Endothelial cell of hepatic sinusoid (primary cell): ENCODE data around the gene PLXND1.

Source experiments
- in situ Hi-C: cut with HindIII; loops from 2 replicates; pipeline ENCODE4 v1.10.0; 2017; ENCODE audit warnings: low sequenced_read_pairs

The PLXND1 gene

GRCh38 chr3:129603991-129604749, 2.3 kb downstream of the PLXND1 start:
- in situ Hi-C loops, result no loop called here

DNA sequence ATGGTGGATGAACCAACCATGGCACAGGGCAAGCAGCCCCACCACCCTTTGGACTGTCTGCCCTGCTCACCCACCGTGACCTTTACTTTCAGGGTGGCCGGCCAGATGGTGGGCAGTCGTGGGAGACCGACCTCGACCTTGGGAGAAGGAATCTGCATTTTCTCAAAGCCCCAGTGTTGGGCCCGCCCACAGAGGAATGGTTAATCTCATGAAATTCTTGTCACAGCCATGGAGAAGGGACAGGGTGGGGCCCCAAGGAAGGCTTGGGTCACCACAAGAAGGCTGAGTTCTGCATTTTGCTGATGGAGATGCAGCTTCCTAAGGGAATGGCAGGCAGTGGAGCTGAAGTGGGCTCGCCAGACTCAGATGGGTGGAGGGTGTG, 2.9 kb downstream of the PLXND1 start:
- in situ Hi-C loops, result no loop called here

DNA sequence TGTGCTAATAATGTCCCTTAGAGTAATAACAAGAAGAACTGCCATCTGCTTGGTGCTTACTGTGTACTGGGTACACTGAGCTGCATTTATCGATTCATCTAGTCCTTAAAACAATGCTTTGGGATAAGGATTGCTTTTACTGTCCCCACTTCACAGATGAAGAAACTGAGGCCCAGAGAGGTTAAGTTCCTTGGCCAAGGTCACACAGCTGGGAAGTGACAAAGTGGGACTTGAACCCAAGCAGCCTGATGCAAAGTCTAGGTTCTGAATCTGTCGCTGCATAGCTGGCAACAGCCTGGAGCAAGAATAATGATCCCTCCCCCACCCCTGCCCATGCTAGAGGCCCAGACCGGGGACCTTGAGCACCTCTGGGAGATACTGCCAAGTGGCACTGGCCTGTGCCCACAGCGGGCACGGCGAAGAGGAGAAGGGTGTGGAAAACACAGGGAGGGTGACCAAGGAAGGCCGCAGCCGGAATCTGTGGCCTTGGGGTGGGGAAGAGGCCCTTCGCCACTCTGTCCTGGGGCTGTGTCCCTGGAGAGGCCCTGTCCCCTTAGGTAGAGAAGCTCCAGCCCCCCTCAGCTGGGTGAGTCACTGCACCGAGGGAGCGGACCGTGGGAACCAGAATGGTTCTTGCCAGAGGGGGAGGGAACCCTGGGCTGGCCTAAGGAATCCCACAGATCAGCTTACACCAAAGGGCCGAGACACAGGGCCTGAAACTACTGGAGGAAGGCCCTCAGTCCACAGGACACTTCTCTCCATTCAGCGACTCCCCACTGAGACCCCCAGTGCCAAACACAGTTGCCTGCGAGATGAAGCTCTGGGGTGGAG, 3.5 kb downstream of the PLXND1 start:
- in situ Hi-C loops, result no loop called here

GRCh38 chr3:129602309-129602708, 4.2 kb downstream of the PLXND1 start:
- in situ Hi-C loops, result no loop called here

- in situ Hi-C loops, result no loop called here
These were observed 4.8 kb downstream of the PLXND1 start for GRCh38 chr3:129601713-129602112.

GRCh38 chr3:129600348-129600747, 6.1 kb downstream of the PLXND1 start:
- in situ Hi-C loops, result no loop called here

- in situ Hi-C loops, result no loop called here
These were observed 6.9 kb downstream of the PLXND1 start for GRCh38 chr3:129599607-129600006.

DNA sequence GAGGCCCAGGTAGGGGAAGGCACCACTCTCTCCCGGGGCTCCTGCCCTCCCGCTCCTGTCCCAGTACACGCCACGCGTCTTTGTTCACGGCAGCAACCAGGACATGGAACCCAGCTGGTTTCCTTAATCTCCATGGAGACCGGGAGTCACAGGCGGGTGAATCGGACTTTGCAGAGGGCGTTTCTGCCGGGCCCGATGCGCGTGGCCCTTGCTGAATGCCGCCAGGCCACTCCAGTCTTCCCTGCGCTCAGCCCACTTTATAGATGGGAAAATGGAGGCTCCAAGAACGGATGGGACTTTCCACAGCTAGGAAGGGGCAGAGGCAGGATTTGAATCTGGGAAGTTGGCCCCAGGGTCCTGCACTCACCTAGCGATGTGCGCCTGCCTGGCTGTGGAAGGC, 7.4 kb downstream of the PLXND1 start:
- in situ Hi-C loops, result no loop called here

GRCh38 chr3:129598484-129598883, 8.0 kb downstream of the PLXND1 start:
- in situ Hi-C loops, result no loop called here

DNA sequence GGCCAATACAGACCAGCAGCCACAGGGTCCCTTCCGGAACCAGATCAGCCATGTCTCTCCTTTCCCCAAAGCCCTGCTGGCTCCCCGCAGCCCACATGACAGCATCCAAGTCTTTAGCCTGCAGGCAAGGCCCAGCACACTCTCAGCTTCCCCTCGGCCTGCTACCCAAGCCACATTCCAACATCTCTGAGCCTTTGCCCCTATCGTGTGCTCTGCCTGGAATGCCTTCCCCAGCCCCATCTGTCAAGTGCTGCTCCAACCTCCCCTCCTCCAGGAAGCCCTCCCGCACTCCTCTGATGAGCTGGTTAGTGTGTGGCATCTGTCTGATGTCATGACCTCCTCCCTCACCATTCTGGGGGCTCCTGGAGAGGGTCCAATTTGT, 8.5 kb downstream of the PLXND1 start:
- in situ Hi-C loops, result no loop called here

DNA sequence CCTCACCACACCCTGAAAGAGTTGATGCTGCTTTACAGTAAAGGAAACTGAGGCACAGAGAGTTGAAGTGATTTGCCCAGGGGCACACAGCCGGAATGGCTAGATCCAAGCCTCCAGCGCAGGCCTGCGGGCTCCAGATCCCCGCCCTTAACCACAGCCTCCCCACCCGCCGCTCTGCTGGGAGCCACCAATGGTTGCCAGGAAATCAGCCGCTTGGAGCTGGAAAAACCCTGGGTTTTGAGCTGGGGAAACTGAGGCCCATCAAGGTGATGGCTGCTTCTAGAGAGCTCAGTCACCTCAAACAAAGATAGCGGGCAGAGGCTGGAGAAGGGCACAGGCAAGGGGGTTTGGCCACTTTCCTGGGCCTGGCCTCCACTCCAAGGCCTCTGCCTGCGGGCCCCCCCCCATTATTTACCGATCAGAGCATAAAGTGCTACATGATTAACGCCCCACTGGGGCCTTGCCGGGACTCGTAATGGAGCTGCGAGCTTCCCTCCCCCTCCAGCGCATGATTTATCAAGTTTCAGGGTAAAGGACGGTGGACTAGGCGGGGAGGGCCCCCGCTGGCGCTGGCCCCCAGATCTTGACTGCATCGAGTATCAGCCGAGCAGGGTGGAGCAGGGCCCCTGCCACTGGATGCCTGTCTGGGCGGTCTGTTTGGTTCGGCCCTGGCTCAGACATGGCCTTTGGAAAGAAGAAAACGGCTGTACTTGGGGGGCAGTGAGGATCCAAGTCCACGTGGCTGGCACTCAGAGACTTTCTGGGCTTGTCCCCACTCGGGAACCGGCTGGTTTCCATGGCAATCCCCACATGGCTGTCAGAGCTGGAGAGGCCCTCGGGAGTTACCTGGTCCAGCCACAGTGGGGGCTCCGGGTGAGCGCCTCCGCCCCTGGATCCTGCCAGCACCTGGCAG, 9.1 kb downstream of the PLXND1 start:
- in situ Hi-C loops, result no loop called here

- in situ Hi-C loops, result no loop called here
These were observed 10.0 kb downstream of the PLXND1 start for GRCh38 chr3:129596194-129597086.

DNA sequence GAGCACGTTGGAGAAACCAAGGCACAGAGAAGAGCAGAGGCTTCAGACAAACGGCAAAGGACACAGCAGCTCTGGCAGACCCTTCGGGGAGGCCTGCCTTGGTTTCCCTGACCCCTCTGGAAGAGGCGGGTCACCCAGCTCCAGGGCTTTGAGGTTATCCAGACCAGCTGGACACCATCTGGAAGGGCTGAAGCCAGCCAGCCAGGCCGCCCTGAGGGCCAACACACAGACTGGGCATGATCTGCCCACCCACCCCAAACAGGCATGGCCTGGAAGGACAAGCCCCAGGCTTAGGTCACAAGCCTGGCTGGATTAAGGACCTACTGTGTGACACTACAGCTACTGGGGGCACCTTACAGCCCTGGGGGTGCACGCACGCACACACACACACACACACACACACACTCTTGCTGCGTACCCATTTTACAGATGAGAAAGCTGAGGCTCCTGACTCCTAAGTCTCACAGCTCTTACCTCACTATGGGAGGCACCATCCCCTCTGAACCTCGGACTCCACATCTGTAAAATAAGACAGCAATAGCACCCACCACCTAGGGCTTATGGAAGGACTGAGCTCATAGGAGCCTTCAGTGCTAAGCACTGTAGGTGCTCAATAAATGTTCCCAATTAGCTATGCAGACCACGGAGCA, 10.8 kb downstream of the PLXND1 start:
- in situ Hi-C loops, result no loop called here

DNA sequence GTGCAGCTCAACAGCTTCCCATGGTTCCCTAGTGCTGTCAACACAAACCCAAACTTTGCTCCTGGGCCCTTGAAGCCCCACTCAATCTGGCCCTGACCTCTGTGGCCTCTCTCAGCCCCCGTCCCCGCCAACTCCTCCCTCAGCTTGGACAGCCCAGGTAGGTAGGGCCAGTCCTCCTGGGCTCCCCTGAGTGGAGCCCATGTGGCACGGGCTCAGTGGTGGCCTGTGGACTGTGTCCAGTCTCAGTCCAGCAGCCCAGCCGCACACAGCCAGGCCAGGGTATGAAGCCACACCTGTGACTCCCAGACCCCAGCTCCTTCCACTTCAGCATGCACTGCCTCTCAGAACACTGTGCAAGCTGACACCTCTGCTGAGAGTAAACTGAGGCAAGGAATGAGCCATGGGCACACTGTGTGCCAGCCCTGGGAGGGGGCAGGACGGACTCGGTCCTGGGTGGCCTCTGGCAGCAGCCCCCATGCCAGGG, 11.5 kb downstream of the PLXND1 start:
- in situ Hi-C loops, result loop anchor here (5.0 kb wide), 1 partner anchor 53 kb away; the partner anchor contains the start of gene H1-8

- in situ Hi-C loops, result loop anchor here (5.0 kb wide), 1 partner anchor 52 kb away; the partner anchor contains the start of gene H1-8
These were observed 12.1 kb downstream of the PLXND1 start for GRCh38 chr3:129594409-129594808.

DNA sequence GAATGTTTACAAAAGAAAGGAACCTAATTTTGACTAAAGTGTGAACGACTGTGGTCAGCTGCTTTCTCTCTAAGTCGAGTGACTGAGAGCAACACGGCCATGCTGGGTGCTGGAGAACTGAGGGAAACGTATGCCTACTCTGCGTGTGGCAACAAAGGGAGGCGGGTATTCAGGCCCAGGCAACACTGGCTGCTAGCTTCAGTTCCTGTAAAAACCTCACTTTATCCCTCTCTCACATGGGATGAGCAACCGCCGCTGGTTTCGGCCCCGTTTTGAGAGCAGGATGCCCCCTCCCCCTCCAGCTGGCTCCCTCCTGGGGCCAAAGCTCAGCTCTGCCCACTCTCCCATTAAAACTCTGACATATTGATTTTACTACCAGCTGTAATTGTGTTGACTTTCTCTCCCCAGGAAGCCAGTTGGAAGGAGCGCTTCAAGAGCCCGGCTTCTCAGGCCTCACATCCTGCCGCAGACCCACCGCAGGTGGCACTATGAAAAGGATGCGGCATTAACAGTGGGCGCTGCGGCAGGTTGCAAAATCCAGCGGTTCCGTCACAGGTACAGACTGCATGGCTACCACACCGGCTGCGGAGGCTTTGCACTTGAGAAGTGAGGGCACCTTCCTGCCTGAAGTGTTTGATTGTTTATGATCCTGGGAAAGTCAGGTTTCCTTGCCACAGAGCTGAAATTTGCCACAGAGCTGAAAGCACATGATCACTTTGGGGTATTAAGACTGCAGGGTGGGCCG, 12.7 kb downstream of the PLXND1 start:
- in situ Hi-C loops, result loop anchor here (5.0 kb wide), 1 partner anchor 51 kb away; the partner anchor contains the start of gene H1-8

DNA sequence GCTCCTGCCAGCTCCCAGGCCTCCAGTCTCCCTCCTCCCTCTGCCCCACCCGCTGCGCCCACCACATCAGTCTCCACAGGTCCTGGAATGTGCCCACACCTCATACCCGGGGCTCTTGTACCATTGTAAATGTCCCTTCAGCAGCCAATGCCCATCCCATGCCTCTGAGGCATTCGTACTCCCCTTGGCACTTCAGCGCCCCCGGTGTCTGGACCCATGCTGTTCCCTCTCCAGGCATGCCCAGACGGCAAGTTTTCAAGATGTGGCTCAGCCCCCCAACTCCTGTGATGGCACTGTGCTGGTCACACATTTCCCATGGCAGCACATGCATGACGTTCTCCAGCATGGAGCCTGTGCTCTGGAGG, 13.3 kb downstream of the PLXND1 start:
- in situ Hi-C loops, result loop anchor here (5.0 kb wide), 1 partner anchor 51 kb away; the partner anchor contains the start of gene H1-8

- in situ Hi-C loops, result loop anchor here (5.0 kb wide), 1 partner anchor 50 kb away; the partner anchor contains the start of gene H1-8
These were observed 13.9 kb downstream of the PLXND1 start for GRCh38 chr3:129592381-129593131.
